GM19193 (cell line): Measurements from ENCODE around the gene MAP2.

Experiments
- POLR2A ChIP-seq: IDR thresholded peaks from 4 replicates; pipeline ENCODE4 v1.6.1; 2011; ENCODE audit not compliant: insufficient read depth, insufficient read length; ENCODE audit errors: extremely low read depth

MAP2 gene

GRCh38 chr2:209771474-209772289, 347.8 kb downstream of the MAP2 start, which contains the start of gene UNC80:
UNC80 (plus strand) TSS chr2:209771832; CDS start chr2:209772073, 241 bp downstream.
- TF ChIP-seq POLR2A, result no peak

DNA sequence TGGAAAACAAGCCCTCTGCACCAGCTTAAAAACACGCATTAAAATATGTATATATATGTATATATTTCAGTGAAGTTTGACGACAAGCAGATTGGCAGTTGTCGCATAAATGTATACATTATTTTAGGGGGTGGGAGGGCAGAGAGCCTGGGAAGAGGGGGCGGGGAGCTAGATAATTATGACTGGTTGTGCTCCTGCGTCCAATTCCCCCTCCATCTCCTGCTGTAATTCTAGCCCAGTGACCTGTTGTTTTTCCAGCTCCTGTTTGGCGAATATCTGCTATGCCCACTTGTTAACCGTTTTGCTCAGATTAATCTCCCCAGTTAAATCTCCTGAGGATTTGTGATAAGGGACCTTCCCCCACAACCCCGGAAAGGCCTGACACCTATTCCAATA, 348.4 kb downstream of the MAP2 start:
- TF ChIP-seq POLR2A, result no peak

DNA sequence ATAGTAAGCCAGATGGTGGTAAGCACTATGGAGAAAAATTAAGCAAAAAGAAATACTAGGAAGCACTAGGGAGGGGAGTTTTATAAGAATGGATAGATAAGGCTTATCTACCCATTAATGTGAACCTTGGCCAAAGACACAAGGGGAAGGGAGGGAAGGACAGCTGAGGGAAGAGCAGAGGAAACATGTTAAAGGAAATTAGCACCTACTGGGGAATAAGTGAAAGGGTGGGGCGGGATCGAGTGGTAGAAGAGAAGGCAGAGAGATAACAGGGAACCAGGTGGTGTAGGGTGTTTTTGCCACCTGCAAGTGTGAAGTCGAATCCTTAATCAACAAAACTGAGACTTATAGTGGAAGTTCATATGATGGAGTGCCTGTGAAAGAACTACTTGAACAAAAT, 349.5 kb downstream of the MAP2 start:
- no peak for TF ChIP-seq POLR2A
